Epithelial cell of esophagus (primary cell): ENCODE measurements around the gene PLS3.
A peak's percentile ranks its signal among the peaks of the same experiment; 100 is the strongest.
"Not testable (repeated sequence)": the region's sequence is repeated elsewhere in the genome, so short reads cannot be mapped to it uniquely, and the experiment has no call there.

Experiments used
- DNase-seq: peaks from one replicate; pipeline ENCODE4 v3.0.0; 2010; ENCODE audit warnings: low read depth
- H3K4me3 ChIP-seq: 2 replicates; pipeline ENCODE4 v1.5.1; 2011; ENCODE audit warnings: mild to moderate bottlenecking, low read length, control low read depth
- TF ChIP-seq, protein P1 (sequence below): IDR thresholded peaks from 2 replicates; pipeline ENCODE4 v1.5.1; 2011; ENCODE audit warnings: low read depth, mild to moderate bottlenecking, low read length, control low read depth, inconsistent platforms; ENCODE audit not compliant: insufficient read depth; ENCODE audit errors: missing control alignments

Gene PLS3

DNA sequence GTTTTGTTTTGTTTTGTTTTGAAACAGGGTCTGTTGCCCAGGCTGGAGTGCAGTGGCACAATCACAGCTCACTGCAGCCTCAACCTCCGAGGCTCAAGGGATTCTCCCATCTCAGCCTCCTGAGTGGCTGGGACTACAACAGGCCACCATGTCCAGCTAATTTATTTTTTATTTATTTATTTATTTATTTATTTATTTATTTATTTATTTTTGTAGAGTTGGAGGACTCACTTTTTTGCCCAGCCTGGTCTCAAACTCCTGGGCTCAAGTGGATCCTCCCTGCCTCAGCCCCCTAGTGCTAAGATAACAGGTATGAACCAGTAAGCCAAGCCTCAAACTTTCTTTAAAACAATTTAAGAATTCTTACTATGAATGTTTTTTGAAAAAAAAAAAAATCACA, 26.6 kb upstream of the PLS3 start:
- no peak for DNase-seq
- no peak overlapping the region for H3K4me3 ChIP-seq
- TF ChIP-seq, protein P1, sequence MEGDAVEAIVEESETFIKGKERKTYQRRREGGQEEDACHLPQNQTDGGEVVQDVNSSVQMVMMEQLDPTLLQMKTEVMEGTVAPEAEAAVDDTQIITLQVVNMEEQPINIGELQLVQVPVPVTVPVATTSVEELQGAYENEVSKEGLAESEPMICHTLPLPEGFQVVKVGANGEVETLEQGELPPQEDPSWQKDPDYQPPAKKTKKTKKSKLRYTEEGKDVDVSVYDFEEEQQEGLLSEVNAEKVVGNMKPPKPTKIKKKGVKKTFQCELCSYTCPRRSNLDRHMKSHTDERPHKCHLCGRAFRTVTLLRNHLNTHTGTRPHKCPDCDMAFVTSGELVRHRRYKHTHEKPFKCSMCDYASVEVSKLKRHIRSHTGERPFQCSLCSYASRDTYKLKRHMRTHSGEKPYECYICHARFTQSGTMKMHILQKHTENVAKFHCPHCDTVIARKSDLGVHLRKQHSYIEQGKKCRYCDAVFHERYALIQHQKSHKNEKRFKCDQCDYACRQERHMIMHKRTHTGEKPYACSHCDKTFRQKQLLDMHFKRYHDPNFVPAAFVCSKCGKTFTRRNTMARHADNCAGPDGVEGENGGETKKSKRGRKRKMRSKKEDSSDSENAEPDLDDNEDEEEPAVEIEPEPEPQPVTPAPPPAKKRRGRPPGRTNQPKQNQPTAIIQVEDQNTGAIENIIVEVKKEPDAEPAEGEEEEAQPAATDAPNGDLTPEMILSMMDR, result no peak

DNA sequence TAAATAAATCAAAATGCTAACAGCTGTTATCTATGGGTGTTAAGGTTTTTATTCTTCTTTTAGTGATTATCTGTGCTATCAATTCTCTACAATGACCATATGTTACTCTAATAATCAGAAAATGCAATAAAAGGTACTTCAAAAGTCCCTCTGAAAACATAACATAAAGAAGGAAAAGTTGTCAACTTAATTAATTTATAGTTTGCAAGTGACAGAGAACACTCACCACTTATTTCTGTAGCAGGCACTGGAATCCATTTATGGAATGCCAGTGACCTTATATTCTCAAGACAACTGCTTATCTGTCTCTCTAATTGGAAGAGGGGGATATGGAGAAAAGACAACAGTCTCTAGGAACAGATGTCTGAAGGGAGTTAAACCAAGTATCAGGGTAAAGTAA, 25.6 kb upstream of the PLS3 start:
- TF ChIP-seq, protein P1, result no peak
- H3K4me3 ChIP-seq, result no peak overlapping the region
- no peak for DNase-seq

DNA sequence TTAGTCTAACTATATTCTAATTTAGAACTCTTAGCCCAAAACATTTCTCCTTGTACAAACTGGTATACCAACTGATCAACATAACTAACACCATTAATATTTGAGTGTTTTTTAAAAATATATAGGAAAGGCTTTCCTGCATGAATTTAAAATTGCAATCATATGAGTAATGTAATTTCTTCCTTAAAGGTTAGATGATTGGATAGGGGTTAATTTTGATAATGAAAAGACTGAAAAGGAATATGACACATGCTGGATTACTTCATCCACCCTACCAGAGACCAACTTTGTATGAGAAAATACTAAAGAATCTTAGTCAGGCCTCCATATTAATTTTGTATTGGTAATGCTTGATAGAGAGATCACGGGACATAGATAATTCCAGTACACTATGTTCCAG, 25.1 kb upstream of the PLS3 start:
- TF ChIP-seq, protein P1, result no peak
- no peak overlapping the region for H3K4me3 ChIP-seq
- DNase-seq, result peak; percentile 24

DNA sequence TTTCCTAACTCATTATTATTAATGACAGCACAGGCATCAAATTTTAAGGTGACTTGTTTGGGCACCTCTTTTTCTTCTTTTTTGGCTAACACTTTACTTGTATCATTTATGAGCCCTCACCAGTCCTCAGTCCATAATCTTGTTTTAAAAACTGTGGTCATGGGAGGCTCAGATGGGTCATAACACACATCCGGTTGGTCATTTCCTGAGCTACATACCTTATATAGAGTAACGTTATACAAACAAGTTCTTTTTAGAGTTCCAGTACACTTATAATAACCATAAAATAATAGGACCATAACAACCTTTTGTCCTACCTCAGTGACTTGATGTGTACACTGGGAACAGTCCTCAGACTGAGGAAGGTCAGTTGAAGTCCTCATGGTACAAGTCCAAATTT, 21.1 kb upstream of the PLS3 start:
- TF ChIP-seq, protein P1, result no peak
- no peak for DNase-seq

DNA sequence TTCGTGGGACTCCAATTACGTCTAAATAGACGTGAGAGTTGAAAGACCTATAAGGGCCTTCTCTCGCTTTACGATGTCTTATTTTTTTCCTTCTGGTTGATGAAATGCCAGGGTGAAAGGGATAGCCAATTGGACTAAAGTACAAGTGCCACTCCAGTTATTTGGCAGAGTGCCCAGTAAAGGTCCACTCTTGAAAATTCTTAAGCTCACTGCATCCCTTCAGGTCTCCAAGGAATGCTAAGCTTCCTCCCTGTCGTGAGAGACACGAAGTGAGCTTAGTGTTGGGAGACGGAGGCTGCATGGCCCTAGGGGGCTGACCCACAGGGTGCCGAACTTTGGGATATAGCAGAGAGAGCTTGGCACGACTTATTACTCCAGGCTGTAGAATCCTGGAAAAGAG, 19.9 kb upstream of the PLS3 start:
- not testable (repeated sequence) for H3K4me3 ChIP-seq, DNase-seq

More for the DNA sequence above, 21.1 kb upstream of the PLS3 start:
- no peak overlapping the region for H3K4me3 ChIP-seq

DNA sequence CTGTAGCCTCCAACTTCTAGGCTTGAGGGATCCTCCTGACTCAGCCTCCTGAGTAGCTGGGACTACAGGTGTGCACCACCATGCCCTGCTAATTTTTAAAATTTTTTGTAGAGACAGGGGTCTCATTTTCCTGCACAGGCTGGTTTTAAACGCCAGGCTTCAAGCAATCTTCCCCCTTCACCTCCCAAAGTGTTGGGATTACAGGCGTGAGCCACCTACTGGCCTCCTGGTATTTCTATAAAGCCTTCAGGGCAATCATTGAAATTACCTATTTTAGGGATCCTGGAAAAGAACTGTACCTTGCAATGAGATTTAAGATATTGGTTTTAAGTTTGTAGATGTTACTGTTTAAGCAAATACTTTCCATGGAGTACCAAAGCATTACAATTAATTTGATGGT, 13.5 kb upstream of the PLS3 start:
- no peak overlapping the region for H3K4me3 ChIP-seq
- no peak for DNase-seq
- TF ChIP-seq, protein P1, result no peak

DNA sequence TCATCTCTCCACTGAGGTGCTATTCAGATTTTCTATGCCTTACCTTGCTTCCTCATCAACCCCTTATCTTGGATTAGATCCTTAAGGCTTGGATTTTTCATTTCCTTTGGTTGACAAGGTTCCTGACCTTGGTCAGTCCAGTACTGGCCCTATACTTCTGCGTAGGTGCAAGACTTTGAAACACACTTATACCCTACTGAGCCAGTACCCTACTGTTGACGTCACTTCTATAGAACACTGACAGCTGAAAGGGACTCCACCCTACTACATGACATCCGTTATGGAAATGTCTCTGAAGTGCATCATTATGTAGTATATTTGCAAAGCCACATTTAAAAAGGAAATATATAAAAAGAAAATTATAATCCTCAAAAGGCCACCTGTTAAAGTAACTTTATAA, 12.0 kb upstream of the PLS3 start:
- H3K4me3 ChIP-seq, result no peak overlapping the region
- TF ChIP-seq, protein P1, result no peak
- no peak for DNase-seq

DNA sequence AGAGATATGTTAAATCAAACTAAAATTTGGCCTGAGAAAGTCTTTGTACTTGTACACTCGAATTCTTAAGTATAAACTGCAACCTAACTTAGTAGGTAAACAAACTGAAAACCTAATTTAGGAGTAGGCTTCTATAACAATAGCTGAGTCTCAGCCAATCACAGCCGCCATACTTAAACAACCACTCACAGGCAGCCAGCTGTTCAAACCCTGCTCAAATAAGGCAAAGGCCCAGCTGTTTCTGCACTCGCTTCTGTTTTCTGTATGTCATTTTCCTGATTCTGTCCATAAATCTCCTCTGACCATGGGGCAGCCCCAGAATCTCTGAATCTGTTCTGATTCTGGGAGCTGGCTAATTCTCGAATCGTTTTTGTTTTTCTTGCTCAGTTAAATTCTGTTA, 7.8 kb upstream of the PLS3 start:
- no peak for DNase-seq
- H3K4me3 ChIP-seq, result no peak overlapping the region
- TF ChIP-seq, protein P1, result no peak
